ENCODE data around the gene PARG. TPM values are rescaled to one million over a fixed set of nuclear protein-coding genes. Genes with fewer than 3 reads are reported as not detected.
A peak's percentile ranks its signal among the peaks of the same experiment; 100 is the strongest.
"Not testable (repeated sequence)": the region's sequence is repeated elsewhere in the genome, so short reads cannot be mapped to it uniquely, and the experiment has no call there.

Gene PARG
- total RNA-seq, 1 donor from 2014 or later = 67.2 TPM

- no peaks in the 10 kb centered on the region for H3K36me3 ChIP-seq
- H3K27ac Mint-ChIP-seq = no peak overlapping the region
- H3K4me1 Mint-ChIP-seq = no peaks in the 10 kb centered on the region
- no peak overlapping the region for H3K4me2 ChIP-seq
- no peak overlapping the region for H3K9ac ChIP-seq
- TF ChIP-seq CTCF (IDR thresholded peaks at IDR 0.05) = no peak
- TF ChIP-seq EZH2 (IDR thresholded peaks at IDR 0.05) = no peak
- TF ChIP-seq EZH2phosphoT487 (IDR thresholded peaks at IDR 0.05) = no peak
- DNase-seq (ENCODE audit: low spot score) = no peak
- H2AFZ ChIP-seq (replicated peaks) = no peak overlapping the region
- no peaks in the 10 kb centered on the region for H3K36me3 Mint-ChIP-seq
- H3K9me3 Mint-ChIP-seq = no peaks in the 10 kb centered on the region
- H3K4me3 ChIP-seq = no peak overlapping the region
- H4K20me1 ChIP-seq (ENCODE audit: low read depth) = no peaks in the 10 kb centered on the region
- H3K27me3 ChIP-seq = no peaks in the 10 kb centered on the region
- H3K79me2 ChIP-seq (ENCODE audit: low read depth) = no peaks in the 10 kb centered on the region
- no peaks in the 10 kb centered on the region for H3K4me1 ChIP-seq
- no peak overlapping the region for H3K27ac ChIP-seq
- H3F3A ChIP-seq (ENCODE audit: low read depth) = no peaks in the 10 kb centered on the region
- no peak overlapping the region for H3K4me3 Mint-ChIP-seq
- H3K27me3 Mint-ChIP-seq (ENCODE audit: insufficient read depth, low read depth) = peaks cover 2% of the 10 kb centered on the region
- H3K9me3 ChIP-seq (ENCODE audit: low read depth) = no peaks in the 10 kb centered on the region
These were observed 163.6 kb downstream of the PARG start for GRCh38 chr10:49778197-49778596.

- no peak overlapping the region for H3K4me2 ChIP-seq
- no peak overlapping the region for H3K27ac ChIP-seq
- TF ChIP-seq EZH2phosphoT487 (IDR thresholded peaks at IDR 0.05) = no peak
- TF ChIP-seq CTCF (IDR thresholded peaks at IDR 0.05) = no peak
- no peak for TF ChIP-seq EZH2 (IDR thresholded peaks at IDR 0.05)
- no peaks in the 10 kb centered on the region for H3K4me1 ChIP-seq
- no peaks in the 10 kb centered on the region for H3K36me3 ChIP-seq
- no peaks in the 10 kb centered on the region for H3K4me1 Mint-ChIP-seq
- H3K27ac Mint-ChIP-seq = no peak overlapping the region
- H4K20me1 ChIP-seq (ENCODE audit: low read depth) = no peaks in the 10 kb centered on the region
- H3K9me3 ChIP-seq (ENCODE audit: low read depth) = no peaks in the 10 kb centered on the region
- H3K27me3 ChIP-seq = no peaks in the 10 kb centered on the region
- no peak for DNase-seq (ENCODE audit: low spot score)
- H3K27me3 Mint-ChIP-seq (ENCODE audit: insufficient read depth, low read depth) = peaks cover 2% of the 10 kb centered on the region
- H3K79me2 ChIP-seq (ENCODE audit: low read depth) = no peaks in the 10 kb centered on the region
- H3K9me3 Mint-ChIP-seq = no peaks in the 10 kb centered on the region
- no peak overlapping the region for H3K4me3 Mint-ChIP-seq
- H2AFZ ChIP-seq (replicated peaks) = no peak overlapping the region
- H3K9ac ChIP-seq = no peak overlapping the region
- no peaks in the 10 kb centered on the region for H3K36me3 Mint-ChIP-seq
- no peak overlapping the region for H3K4me3 ChIP-seq
- no peaks in the 10 kb centered on the region for H3F3A ChIP-seq (ENCODE audit: low read depth)
These were observed 165.0 kb downstream of the PARG start for GRCh38 chr10:49776851-49777250.

- Histone ChIP-seq H3K79me2 (ENCODE audit: low read depth) (no peaks in the 10 kb centered on the region), H3K4me3 (no peak overlapping the region), H3K9ac (no peak overlapping the region), H3F3A (ENCODE audit: low read depth) (no peaks in the 10 kb centered on the region), H3K36me3 (no peaks in the 10 kb centered on the region), H3K4me2 (no peak overlapping the region), H3K9me3 (ENCODE audit: low read depth) (no peaks in the 10 kb centered on the region), H2AFZ (replicated peaks) (no peak overlapping the region), H3K27me3 (no peaks in the 10 kb centered on the region), H3K4me1 (no peaks in the 10 kb centered on the region), H4K20me1 (ENCODE audit: low read depth) (no peaks in the 10 kb centered on the region), H3K27ac (no peak overlapping the region)
- Mint-ChIP-seq H3K9me3 (no peaks in the 10 kb centered on the region), H3K36me3 (no peaks in the 10 kb centered on the region), H3K4me1 (peaks cover 3% of the 10 kb centered on the region), H3K27me3 (ENCODE audit: insufficient read depth, low read depth) (peaks cover 2% of the 10 kb centered on the region), H3K4me3 (no peak overlapping the region), H3K27ac (no peak overlapping the region)
- TF ChIP-seq CTCF (IDR thresholded peaks at IDR 0.05) (no peak), EZH2 (IDR thresholded peaks at IDR 0.05) (no peak), EZH2phosphoT487 (IDR thresholded peaks at IDR 0.05) (no peak)
- DNase-seq (ENCODE audit: low spot score) = no peak
These were observed 166.8 kb downstream of the PARG start for GRCh38 chr10:49775014-49775413.

- not testable (repeated sequence) for H3K9me3 Mint-ChIP-seq; H3K36me3 Mint-ChIP-seq; H3K9me3 ChIP-seq (ENCODE audit: low read depth); H3K27ac Mint-ChIP-seq; H3K4me1 ChIP-seq; H3K36me3 ChIP-seq; H3K9ac ChIP-seq; H2AFZ ChIP-seq (replicated peaks); H3K27me3 Mint-ChIP-seq (ENCODE audit: insufficient read depth, low read depth); H3F3A ChIP-seq (ENCODE audit: low read depth); H3K4me3 ChIP-seq; DNase-seq (ENCODE audit: low spot score); H3K4me3 Mint-ChIP-seq; H3K79me2 ChIP-seq (ENCODE audit: low read depth); H3K27ac ChIP-seq; H4K20me1 ChIP-seq (ENCODE audit: low read depth); H3K4me1 Mint-ChIP-seq; H3K4me2 ChIP-seq
- H3K27me3 ChIP-seq = peaks cover 14% of the 10 kb centered on the region
These were observed 168.9 kb downstream of the PARG start for GRCh38 chr10:49772944-49773343.

- peaks cover 18% of the 10 kb centered on the region for H3K27me3 ChIP-seq
- H2AFZ ChIP-seq (replicated peaks); H3K4me3 Mint-ChIP-seq; H3K27ac ChIP-seq; H3K4me1 ChIP-seq; H3K4me2 ChIP-seq; H4K20me1 ChIP-seq (ENCODE audit: low read depth); H3K79me2 ChIP-seq (ENCODE audit: low read depth); H3K27ac Mint-ChIP-seq; H3K4me3 ChIP-seq; H3F3A ChIP-seq (ENCODE audit: low read depth); H3K9ac ChIP-seq; H3K36me3 ChIP-seq; H3K36me3 Mint-ChIP-seq; H3K4me1 Mint-ChIP-seq; H3K9me3 Mint-ChIP-seq; H3K9me3 ChIP-seq (ENCODE audit: low read depth); H3K27me3 Mint-ChIP-seq (ENCODE audit: insufficient read depth, low read depth): not testable (repeated sequence)
- peak; percentile 15 for DNase-seq (ENCODE audit: low spot score)
These were observed 170.8 kb downstream of the PARG start for GRCh38 chr10:49771046-49771445.

Data from neural progenitor cell (in vitro differentiated cells).